NK-92 (cell line): ENCODE results near the gene FBLN5.
"Not testable (repeated sequence)": the region's sequence is repeated elsewhere in the genome, so short reads cannot be mapped to it uniquely, and the experiment has no call there.

ENCODE experiments used
- DNase-seq: peaks from one replicate; lab custom pipeline; 2025; ENCODE audit not compliant: unreplicated experiment; lab: John Stamatoyannopoulos, UW

FBLN5 gene

GRCh38 chr14:91910196-91910595 lies 37.3 kb downstream of the FBLN5 start:
- no peak for DNase-seq

- DNase-seq: no peak
These were observed 41.1 kb downstream of the FBLN5 start for GRCh38 chr14:91906374-91906773.

GRCh38 chr14:91904956-91905645 lies 42.4 kb downstream of the FBLN5 start:
- no peak for DNase-seq

- no peak for DNase-seq
These were observed 43.0 kb downstream of the FBLN5 start for GRCh38 chr14:91904483-91904882.

DNA sequence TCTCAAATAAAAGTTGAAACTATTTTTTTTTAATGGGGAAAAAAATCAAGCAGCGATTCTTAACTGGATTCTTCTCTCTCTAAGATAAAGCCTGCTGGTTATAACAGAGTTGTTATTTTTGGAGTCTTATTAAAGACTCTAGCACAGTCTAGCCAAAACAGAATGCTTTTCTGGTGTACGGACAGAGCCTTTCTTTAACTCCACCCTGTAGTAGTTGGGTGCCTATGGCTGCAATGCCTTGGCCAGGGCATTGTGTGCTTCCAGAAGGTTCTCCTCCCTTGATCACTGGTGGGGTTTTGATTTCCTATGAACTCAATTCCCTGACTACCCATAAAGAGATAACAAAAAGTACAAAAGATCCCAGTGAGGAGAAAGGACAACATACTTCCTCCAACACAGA lies 44.4 kb downstream of the FBLN5 start:
- DNase-seq: no peak

- no peak for DNase-seq
These were observed 45.2 kb downstream of the FBLN5 start for GRCh38 chr14:91902336-91902735.

DNA sequence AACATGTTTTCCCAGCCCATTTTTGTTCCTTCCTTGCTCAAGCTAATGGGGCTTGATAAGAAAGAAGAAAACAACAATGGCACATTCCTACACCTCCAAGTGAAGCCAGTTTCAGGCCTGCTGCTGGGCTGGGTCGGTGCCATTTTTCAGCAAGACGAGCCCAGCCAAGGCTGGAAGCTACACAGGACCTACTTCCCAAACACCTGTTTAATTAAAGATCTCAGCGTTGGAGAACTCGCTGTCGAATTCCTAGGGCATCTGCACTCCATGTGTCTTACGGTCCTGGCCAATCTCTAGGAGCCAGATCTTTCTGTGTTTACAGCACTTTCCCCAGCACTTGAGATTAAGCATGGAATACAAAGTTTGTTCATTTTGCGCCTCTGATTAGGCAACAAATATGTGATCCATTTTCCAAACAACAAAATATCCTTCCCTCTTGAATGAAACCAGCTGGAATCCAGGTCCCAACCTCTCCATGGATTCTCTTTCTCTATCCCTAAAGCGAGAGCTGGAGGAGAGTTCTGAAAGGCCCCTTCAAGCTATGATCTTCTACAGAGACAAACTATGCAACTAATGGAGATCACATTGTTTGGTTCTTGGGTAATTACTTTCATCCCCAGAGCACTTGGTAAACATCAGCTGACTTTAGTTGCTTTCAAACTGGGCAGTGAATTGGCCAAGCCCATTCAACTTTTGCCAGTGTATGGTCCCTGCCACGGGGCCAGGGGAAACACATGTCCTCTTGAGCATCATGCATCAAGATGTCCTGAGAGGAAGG lies 45.9 kb downstream of the FBLN5 start:
- no peak for DNase-seq

DNA sequence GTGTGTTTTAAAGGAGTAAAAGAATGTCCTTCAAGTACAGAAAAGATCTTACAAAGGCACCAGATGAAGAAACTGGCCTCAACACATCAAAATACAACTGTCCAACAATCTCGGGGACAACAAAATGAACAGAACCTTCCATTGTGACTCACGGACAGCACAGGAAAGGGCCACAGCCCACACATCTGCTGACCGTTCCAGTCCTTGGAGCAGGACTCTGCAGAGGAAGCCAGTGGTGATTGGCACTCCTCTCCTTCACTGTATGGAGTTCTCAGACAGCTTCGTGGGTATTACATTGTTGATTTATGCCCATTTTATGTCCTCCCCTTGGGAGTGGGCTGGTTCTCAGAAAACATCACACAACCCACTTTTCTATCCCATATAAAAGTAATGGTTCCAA lies 47.7 kb downstream of the FBLN5 start:
- DNase-seq: no peak

DNA sequence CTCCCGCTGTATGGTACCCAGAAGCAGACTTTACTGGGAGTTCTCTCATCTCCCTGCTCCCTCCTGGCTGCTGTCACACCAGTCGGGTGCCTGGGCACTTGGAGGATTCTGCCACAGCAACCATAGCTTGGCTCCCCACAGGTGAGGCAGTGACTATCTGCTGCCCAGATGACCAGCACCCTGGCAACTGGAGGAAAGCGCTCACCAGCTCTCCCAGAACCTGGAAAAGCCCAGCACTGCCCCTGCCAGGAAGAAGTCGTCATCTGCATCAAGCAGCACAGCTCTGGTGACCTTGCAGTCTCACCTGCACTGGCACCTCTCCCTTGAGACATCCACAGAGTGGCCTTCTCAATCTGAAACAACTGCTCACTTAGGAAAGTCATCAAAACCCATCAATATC lies 48.3 kb downstream of the FBLN5 start:
- DNase-seq: no peak

DNA sequence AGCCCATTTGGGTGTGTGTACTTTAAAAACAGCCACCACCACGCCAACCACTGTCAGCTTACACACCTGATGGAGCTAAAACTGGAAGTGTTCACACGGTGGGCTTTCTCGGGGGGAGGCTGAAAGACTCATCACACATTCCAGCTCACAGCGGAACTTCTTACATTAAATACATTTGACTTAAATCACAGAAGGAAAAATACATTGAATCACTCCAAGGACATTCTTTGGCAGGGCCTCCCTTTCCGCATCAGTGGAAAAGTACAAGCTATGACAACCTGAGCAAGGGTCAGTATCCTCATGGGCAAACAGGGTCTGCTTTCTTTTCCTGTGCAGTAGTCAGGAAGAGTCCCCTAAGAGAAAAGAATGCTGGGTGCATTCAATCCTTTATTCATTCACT lies 49.1 kb downstream of the FBLN5 start:
- no peak for DNase-seq

GRCh38 chr14:91897716-91898115 lies 49.8 kb downstream of the FBLN5 start:
- not testable (repeated sequence) for DNase-seq

DNA sequence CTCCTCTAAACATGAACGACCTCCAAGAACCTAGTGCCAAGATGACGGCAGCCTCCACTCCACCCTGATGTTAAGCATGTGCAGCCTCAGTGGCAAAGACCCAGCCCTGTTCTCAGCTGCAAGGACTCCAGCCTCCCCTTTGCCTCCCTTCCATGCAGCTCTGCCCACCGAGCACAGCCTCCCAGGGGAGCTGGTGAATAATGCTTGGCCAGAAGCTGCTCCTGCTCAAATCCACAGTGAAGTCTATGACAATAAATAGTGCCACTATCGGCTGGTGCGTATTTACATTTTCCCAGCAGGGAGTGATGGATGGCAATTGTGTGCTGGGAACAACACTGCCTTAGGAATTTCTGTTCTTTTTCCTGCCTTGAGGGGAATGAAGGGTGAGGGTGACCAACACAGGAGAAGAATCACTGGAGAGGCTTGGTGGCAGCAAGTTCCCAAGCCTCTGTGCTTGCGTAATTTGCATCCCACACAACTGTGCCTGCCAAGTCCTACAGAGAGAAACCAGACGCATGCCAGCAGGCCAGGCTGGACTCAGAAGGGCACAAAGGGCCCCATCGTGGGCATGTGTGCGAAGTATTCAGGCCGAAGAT lies 50.3 kb downstream of the FBLN5 start:
- DNase-seq: no peak

- DNase-seq: no peak
These were observed 51.1 kb downstream of the FBLN5 start for GRCh38 chr14:91896419-91896818.

- DNase-seq: no peak
These were observed 53.8 kb downstream of the FBLN5 start for GRCh38 chr14:91893669-91894068.

DNA sequence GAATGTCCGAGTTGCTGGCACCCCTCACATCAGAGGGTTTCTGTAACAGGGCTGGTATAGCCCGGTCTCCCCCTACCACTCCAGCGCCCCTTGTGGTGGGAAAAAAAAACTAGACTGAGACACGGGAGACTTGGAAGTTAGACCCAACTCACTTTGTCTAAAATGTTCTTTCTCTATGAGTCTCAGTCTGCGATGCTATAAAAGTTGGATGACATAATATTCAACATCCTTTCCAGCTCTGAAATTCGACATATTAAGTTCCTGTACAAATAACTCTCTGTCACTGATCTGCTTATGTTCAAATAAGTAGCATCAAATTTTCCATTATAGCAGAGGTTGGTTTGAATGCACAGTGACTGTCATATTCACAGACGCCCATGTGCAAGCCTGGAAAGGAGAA lies 54.5 kb downstream of the FBLN5 start:
- DNase-seq: no peak

DNA sequence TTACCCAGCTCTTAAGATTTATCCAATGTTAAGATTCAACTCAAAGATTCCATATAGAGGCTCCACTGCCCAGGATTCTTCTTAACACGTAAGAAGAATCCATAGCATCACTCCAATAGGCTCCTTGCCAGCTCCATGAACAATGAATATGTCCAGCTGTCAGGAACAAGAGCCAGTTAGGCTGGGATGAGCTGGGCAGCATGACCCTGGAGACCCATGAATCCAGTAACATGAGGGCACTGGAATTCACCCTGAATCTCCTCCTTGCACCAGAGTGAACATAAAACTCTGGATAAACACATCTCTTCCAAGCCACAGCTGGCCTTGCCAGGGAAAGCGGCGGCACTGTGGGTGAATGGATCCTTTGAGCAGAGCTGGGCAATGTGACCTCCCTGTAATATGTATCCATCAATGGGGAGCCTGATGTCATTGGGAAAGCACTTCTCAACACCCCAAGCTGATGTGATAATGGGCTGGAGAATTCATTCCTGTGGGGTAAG lies 55.7 kb downstream of the FBLN5 start:
- no peak for DNase-seq

DNA sequence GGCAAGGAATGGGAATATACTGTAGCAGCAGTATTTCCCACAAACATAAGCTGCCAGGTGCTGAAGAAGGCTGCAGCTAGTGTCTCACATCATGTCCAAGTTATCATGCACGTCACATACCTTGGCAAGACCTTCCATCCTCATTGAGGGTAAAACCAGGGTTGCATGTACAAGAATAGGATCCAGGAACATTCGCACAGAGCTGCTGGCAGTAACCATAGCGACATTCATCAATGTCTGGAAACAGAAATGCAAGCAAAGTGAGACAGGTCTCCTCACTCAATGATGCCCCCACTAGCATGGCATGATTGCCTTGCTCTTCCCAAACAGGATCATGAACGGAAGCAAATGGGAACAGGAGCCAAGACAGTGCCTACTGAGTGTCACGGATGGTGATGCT lies 56.4 kb downstream of the FBLN5 start:
- no peak for DNase-seq

DNA sequence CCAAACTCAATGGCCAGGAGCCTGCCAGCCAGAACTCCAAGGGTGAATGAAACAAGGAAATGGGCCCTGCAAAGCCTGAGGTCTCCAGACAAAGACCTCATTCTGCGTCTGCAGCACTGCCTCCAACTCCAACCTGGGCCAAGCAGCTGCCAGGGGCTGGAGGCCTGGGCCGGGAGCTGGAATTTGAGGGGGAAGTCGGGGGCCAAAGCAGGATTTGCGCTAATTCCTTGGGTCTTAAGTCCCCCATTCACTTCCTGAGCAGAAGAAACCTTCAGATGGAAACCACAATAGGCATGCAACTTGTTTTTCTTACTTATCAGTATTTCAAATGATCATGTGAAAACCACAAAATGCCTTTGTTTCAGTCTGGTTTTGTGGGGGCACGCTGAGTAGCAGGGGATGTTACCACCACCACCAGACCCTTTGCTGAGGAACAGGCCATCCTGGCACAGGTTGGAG lies 57.2 kb downstream of the FBLN5 start:
- no peak for DNase-seq

DNA sequence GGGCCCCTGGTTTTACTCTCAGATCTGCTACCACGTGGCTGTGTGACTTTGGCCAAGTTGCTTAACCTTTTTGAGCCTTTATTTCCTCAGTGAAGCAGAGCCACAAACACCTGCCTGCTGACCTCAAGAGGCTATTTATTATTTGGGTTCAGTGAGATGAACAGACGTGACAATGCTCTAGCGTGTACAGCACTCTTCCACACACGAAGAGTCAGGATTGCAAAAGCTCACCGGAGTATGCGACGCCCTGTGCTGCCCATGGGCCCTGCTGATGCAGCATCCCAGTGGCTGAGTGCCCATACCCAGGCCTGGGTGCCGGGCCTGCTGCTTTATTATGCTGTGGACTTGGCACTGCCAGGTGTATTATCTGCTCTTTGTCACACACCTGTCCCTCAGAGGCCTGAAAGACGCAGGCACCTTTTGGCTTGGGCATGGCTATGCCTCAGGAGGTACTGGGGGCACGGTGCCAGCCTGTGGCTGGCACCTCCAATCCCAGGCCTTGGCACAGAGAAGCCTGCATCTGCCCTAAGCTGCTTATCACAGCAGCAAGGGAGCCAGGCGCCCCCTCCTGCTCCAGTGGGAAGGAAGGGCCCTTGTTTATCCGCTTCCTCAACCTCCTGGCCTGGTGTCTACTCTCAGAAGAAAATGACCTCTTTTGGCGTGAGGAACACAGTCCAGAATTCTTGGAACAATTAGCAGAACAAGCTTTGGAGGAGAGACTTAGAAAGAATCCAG lies 57.9 kb downstream of the FBLN5 start:
- DNase-seq: no peak

GRCh38 chr14:91888641-91889476 lies 58.6 kb downstream of the FBLN5 start:
- no peak for DNase-seq
